ES-I3 (cell line): ENCODE measurements around the gene NCCRP1.

ENCODE experiments used
- H3K36me3 ChIP-seq: 2 replicates; pipeline ENCODE4 v1.6.1; 2013; ENCODE audit warnings: mild to moderate bottlenecking, low read length, control low read depth, moderate library complexity; ENCODE audit not compliant: insufficient read depth
- H3K4me1 ChIP-seq: 2 replicates; pipeline ENCODE4 v1.6.1; 2013; ENCODE audit warnings: mild to moderate bottlenecking, control low read depth, low read length; ENCODE audit not compliant: insufficient read depth
- H3K9ac ChIP-seq: 2 replicates; pipeline ENCODE4 v1.6.1; 2013; ENCODE audit warnings: low read depth, mild to moderate bottlenecking, low read length, moderate library complexity
- H3K9me3 ChIP-seq: 2 replicates; pipeline ENCODE4 v1.6.1; 2013; ENCODE audit warnings: mild to moderate bottlenecking, low read length, moderate library complexity; ENCODE audit not compliant: control insufficient read depth, insufficient read depth

Gene NCCRP1

GRCh38 chr19:39170386-39171231, 26.2 kb upstream of the NCCRP1 start:
- H3K9me3 ChIP-seq = no peaks in the 10 kb centered on the region
- no peak overlapping the region for H3K9ac ChIP-seq
- peaks cover 14% of the 10 kb centered on the region; the same call in 1 of the 2 replicates for H3K4me1 ChIP-seq
- no peaks in the 10 kb centered on the region for H3K36me3 ChIP-seq

DNA sequence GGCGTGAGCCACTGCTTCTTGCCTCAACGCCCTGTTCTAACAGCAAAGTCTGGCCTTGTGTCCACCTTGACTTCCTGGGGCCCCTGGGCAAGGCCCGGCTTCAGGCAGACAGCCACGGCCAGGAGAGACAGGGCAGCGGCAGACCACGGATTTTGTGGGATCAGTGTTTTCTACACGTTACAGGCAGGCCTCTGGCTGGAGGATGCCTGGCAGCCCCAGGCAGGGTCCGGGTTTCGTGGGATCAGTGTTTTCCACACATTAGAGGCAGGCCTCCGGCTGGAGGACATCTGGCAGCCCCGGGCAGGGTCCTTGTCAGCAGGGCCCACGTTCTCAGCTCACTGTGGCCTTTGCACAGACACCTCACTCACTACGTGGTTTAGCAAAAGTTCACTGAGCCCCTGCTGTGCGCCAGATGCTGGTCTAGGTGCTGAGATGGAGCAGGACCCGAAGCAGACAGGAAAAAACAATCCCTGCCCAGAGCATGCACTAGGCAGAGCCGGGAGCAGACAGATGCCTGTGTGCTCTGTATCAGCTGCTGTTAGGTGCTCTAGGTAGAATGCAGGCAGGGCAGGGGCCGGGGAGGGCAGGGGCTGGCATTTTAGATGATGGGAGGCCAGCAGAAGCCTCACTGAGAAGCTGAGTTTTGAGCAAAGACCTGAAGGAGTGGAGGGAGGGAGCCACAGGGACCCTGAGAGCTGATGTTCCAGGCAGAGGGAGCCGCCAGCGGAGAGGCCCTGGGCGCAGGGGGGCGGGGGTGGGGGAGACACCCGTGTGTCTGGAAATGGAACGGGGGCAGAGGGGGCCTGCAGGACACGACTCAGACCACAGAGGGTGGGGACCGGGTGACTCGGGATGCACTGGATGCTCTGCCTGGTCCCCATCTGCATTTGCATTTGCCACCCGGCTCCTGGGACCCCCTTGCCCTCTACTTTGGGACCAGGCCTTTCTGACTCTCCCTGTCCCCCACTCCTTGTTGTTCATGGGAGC, 25.0 kb upstream of the NCCRP1 start:
- Histone ChIP-seq H3K4me1 (peaks cover 9% of the 10 kb centered on the region; the same call in 1 of the 2 replicates), H3K36me3 (no peaks in the 10 kb centered on the region), H3K9ac (no peak overlapping the region), H3K9me3 (no peaks in the 10 kb centered on the region)

- Histone ChIP-seq H3K9ac (no peak overlapping the region), H3K4me1 (peaks cover 2% of the 10 kb centered on the region; the same call in 1 of the 2 replicates), H3K9me3 (no peaks in the 10 kb centered on the region), H3K36me3 (no peaks in the 10 kb centered on the region)
These were observed 23.9 kb upstream of the NCCRP1 start for GRCh38 chr19:39172700-39173501.

DNA sequence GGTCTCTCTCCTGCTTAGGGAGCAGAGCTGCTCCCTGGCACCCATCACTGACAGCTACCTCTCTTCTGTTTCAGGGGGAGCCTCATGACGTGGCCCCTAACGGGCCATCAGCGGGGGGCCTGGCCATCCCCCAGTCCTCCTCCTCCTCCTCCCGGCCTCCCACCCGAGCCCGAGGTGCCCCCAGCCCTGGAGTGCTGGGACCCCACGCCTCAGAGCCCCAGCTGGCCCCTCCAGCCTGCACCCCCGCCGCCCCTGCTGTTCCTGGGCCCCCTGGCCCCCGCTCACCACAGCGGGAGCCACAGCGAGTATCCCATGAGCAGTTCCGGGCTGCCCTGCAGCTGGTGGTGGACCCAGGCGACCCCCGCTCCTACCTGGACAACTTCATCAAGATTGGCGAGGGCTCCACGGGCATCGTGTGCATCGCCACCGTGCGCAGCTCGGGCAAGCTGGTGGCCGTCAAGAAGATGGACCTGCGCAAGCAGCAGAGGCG, 23.2 kb upstream of the NCCRP1 start:
- no peaks in the 10 kb centered on the region for H3K4me1 ChIP-seq
- no peak overlapping the region for H3K9ac ChIP-seq
- H3K36me3 ChIP-seq = no peaks in the 10 kb centered on the region
- H3K9me3 ChIP-seq = no peaks in the 10 kb centered on the region

DNA sequence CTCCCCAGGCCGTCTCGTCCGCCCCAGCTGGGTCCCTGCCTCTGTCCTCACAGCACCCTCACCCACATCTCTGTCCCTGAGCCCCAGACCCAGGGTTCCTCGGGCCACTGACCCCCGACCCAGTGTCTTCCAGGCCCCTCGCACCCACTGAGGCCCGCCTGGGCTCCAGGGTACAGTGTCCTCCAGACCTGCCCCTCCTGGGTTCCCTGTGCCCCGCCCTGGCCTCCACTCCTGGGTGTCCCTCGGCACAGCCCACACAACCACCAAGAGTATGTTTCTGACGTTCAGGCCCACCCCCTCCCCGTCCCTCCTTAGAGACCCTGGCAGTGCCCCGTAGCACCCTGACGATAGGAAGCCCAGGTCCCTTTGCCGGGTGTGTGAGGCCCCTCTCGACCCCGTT, 22.6 kb upstream of the NCCRP1 start:
- no peak overlapping the region for H3K9ac ChIP-seq
- H3K36me3 ChIP-seq = no peaks in the 10 kb centered on the region
- H3K9me3 ChIP-seq = no peaks in the 10 kb centered on the region
- no peaks in the 10 kb centered on the region for H3K4me1 ChIP-seq

DNA sequence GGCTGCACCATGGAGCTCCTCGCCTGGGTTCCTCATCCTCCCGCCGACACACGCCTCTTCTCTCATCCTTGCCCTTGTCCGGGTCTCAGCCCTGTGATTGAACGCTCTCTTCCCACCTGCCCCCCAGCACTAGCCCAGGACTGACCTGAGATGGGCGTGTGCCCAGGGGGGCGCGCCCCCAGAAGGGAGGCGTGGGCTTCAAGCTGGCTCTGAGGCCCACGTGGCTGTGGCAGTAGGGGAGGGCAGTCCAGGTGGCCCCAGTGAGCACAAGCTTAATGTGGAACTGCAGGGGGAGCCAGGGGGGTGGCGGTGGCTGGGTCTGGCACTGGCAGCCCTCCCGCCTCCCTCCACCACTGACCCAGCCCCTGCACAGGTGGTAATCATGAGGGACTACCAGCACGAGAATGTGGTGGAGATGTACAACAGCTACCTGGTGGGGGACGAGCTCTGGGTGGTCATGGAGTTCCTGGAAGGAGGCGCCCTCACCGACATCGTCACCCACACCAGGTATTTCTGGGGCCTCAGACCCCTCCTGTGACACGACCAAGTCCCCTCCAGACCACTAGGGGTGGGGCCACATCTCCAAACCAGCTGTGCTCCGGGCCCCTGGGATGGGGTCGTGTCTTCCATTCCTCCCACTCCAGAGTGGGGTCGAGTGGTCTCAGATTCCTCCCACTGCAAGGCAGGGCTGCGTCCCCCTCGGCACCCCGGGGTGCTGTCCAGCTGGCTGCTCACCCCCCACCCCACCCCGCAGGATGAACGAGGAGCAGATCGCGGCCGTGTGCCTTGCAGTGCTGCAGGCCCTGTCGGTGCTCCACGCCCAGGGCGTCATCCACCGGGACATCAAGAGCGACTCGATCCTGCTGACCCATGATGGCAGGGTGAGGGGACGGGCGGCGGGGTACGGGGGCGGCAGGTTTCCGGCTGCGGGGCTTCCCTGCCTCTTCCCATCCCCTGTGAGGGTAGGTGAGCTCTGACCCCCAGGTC, 21.9 kb upstream of the NCCRP1 start:
- no peaks in the 10 kb centered on the region for H3K36me3 ChIP-seq

GRCh38 chr19:39175564-39175963, 21.2 kb upstream of the NCCRP1 start:
- H3K36me3 ChIP-seq = no peaks in the 10 kb centered on the region
- H3K9me3 ChIP-seq = no peaks in the 10 kb centered on the region
- H3K9ac ChIP-seq = no peak overlapping the region
- H3K4me1 ChIP-seq = no peaks in the 10 kb centered on the region

More for the DNA sequence above, 21.9 kb upstream of the NCCRP1 start:
- Histone ChIP-seq H3K9me3 (no peaks in the 10 kb centered on the region), H3K4me1 (no peaks in the 10 kb centered on the region), H3K9ac (no peak overlapping the region)

- H3K9me3 ChIP-seq = no peaks in the 10 kb centered on the region
- H3K9ac ChIP-seq = no peak overlapping the region
- H3K36me3 ChIP-seq = no peaks in the 10 kb centered on the region
- no peaks in the 10 kb centered on the region for H3K4me1 ChIP-seq
These were observed 19.6 kb upstream of the NCCRP1 start for GRCh38 chr19:39177110-39177699.

DNA sequence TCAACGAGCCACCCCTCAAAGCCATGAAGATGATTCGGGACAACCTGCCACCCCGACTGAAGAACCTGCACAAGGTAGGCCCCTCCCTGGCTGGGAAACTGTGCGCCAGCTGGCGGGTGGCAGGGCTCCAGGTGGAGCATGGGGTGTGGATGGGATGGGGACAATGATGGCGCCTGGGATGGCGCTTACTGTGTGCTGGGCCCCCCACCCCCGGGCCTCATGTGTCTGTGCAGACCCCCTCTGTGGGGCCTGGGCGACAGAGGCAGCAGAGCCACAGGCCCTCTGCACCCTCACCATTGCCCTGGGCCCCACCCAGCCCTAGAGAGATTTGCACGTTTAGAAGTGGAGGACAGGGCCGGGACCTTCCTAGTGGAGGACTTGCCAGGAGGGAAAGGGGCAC, 19.0 kb upstream of the NCCRP1 start:
- Histone ChIP-seq H3K9me3 (no peaks in the 10 kb centered on the region), H3K36me3 (no peaks in the 10 kb centered on the region), H3K4me1 (no peaks in the 10 kb centered on the region), H3K9ac (no peak overlapping the region)

DNA sequence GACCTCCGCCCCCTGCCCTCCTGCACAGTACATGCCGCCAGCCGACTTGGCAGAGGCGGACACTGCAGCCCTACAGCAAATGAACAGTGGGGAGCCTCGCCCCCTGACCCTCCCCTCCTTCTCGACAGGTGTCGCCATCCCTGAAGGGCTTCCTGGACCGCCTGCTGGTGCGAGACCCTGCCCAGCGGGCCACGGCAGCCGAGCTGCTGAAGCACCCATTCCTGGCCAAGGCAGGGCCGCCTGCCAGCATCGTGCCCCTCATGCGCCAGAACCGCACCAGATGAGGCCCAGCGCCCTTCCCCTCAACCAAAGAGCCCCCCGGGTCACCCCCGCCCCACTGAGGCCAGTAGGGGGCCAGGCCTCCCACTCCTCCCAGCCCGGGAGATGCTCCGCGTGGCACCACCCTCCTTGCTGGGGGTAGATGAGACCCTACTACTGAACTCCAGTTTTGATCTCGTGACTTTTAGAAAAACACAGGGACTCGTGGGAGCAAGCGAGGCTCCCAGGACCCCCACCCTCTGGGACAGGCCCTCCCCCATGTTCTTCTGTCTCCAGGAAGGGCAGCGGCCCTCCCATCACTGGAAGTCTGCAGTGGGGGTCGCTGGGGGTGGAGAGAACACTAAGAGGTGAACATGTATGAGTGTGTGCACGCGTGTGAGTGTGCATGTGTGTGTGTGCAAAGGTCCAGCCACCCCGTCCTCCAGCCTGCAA, 18.3 kb upstream of the NCCRP1 start:
- no peaks in the 10 kb centered on the region for H3K36me3 ChIP-seq
- H3K9ac ChIP-seq = no peak overlapping the region
- H3K4me1 ChIP-seq = no peaks in the 10 kb centered on the region
- no peaks in the 10 kb centered on the region for H3K9me3 ChIP-seq

- H3K9ac ChIP-seq = no peak overlapping the region
- no peaks in the 10 kb centered on the region for H3K4me1 ChIP-seq
- H3K36me3 ChIP-seq = no peaks in the 10 kb centered on the region
- no peaks in the 10 kb centered on the region for H3K9me3 ChIP-seq
These were observed 17.0 kb upstream of the NCCRP1 start for GRCh38 chr19:39179754-39180153.

DNA sequence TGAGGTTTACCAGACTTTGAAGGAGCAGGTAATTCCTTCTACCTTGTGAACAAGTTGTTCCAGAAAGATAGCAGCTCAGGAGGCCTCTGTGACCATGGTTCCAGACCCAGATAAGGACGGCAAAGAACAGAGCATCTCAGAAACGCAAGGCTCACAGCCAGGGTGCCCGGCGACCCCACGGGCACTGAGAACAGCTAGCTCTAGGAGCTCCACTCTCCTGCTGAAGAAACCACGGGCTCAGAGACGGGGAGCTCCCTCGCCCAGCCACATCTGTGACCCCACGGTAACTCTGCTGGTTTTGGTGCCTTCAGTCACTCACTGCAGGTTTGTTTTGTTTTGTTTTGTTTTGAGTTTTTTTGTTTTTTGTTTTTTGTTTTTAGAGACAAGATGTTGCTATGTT, 16.0 kb upstream of the NCCRP1 start:
- Histone ChIP-seq H3K9ac (no peak overlapping the region), H3K9me3 (no peaks in the 10 kb centered on the region), H3K4me1 (no peaks in the 10 kb centered on the region), H3K36me3 (no peaks in the 10 kb centered on the region)
